Mesenchymal stem cell (in vitro differentiated cells and primary cell): ENCODE data around the gene ZBTB14. TPM values are rescaled to one million over a fixed set of nuclear protein-coding genes. Genes with fewer than 3 reads are reported as not detected.

Experiments
- DNase-seq: peaks from one replicate; pipeline ENCODE4 v3.0.0-alpha.2; 2013
- H2AFZ ChIP-seq: one replicate; pipeline ENCODE4 v1.6.1; 2013; ENCODE audit warnings: low read depth, mild to moderate bottlenecking, control low read depth, inconsistent platforms, low read length, moderate library complexity
- H2AK5ac ChIP-seq: 2 replicates; pipeline ENCODE4 v1.6.1; 2013; ENCODE audit warnings: low read length, moderate library complexity, mild to moderate bottlenecking, inconsistent platforms; ENCODE audit not compliant: severe bottlenecking
- H2BK120ac ChIP-seq: one replicate; pipeline ENCODE4 v1.6.1; 2013; ENCODE audit warnings: low read depth, mild to moderate bottlenecking, inconsistent platforms, low read length, moderate library complexity
- H2BK12ac ChIP-seq, 2 experiments: one replicate each; pipeline ENCODE4 v1.6.1; 2013; ENCODE audit warnings: inconsistent platforms in 2 of 2, low read length in 2 of 2, mild to moderate bottlenecking in 2 of 2, moderate library complexity in 2 of 2, control low read depth in 1 of 2
- H2BK15ac ChIP-seq: one replicate; pipeline ENCODE4 v1.6.1; 2013; ENCODE audit warnings: mild to moderate bottlenecking, low read depth, inconsistent platforms; ENCODE audit not compliant: poor library complexity, severe bottlenecking
- H2BK5ac ChIP-seq: 2 replicates; pipeline ENCODE4 v1.6.1; 2013; ENCODE audit warnings: low read depth, mild to moderate bottlenecking, low read length, control low read depth, inconsistent platforms; ENCODE audit not compliant: poor library complexity, severe bottlenecking
- H3K14ac ChIP-seq, 2 experiments: one replicate each; pipeline ENCODE4 v1.6.1; 2013; ENCODE audit warnings: inconsistent platforms in 2 of 2, low read length in 2 of 2, control low read depth in 1 of 2, mild to moderate bottlenecking in 1 of 2, moderate library complexity in 1 of 2
- H3K18ac ChIP-seq, 2 experiments: one replicate each; pipeline ENCODE4 v1.6.1; 2013; ENCODE audit warnings: inconsistent platforms in 2 of 2, low read length in 2 of 2, control low read depth in 1 of 2, low read depth in 1 of 2, mild to moderate bottlenecking in 1 of 2
- H3K23ac ChIP-seq, 2 experiments: one replicate each; pipeline ENCODE4 v1.6.1; 2013; ENCODE audit warnings: inconsistent platforms in 2 of 2, low read length in 2 of 2, mild to moderate bottlenecking in 2 of 2, moderate library complexity in 2 of 2, control low read depth in 1 of 2
- H3K27ac ChIP-seq: 2 replicates; pipeline ENCODE4 v1.5.1; 2013; ENCODE audit warnings: mild to moderate bottlenecking, moderate library complexity, low read length, control low read depth, inconsistent platforms; ENCODE audit not compliant: poor library complexity, severe bottlenecking
- H3K27me3 ChIP-seq, 2 experiments: 2 replicates each; pipeline versions ENCODE4 v1.6.1 to v1.7.0; 2013; ENCODE audit warnings: low read length in 2 of 2, mild to moderate bottlenecking in 2 of 2, moderate library complexity in 2 of 2, control low read depth in 1 of 2, inconsistent platforms in 1 of 2; ENCODE audit not compliant: control insufficient read depth in 1 of 2, insufficient read depth in 1 of 2
- H3K36me3 ChIP-seq, 2 experiments: 2 replicates each; pipeline versions ENCODE4 v1.6.1 to v1.7.0; 2013; ENCODE audit warnings: low read length in 2 of 2, control low read depth in 1 of 2, inconsistent platforms in 1 of 2, low read depth in 1 of 2, mild to moderate bottlenecking in 1 of 2; ENCODE audit not compliant: insufficient read depth in 2 of 2, control insufficient read depth in 1 of 2
- H3K4ac ChIP-seq, 2 experiments: one replicate each; pipeline ENCODE4 v1.6.1; 2013; ENCODE audit warnings: inconsistent platforms in 2 of 2, low read length in 2 of 2, mild to moderate bottlenecking in 2 of 2, moderate library complexity in 2 of 2, control low read depth in 1 of 2, low read depth in 1 of 2
- H3K4me1 ChIP-seq: 2 replicates; pipeline ENCODE4 v1.6.1; 2013; ENCODE audit warnings: low read depth, low read length, control low read depth; ENCODE audit not compliant: control insufficient read depth, insufficient read depth
- H3K4me2 ChIP-seq: 2 replicates; pipeline ENCODE4 v1.6.1; 2013; ENCODE audit warnings: low read length, mild to moderate bottlenecking, inconsistent platforms; ENCODE audit not compliant: poor library complexity, severe bottlenecking
- H3K4me3 ChIP-seq, 2 experiments: 2 replicates each; pipeline versions ENCODE4 v1.5.1 to v1.7.0; 2013; ENCODE audit warnings: low read length in 2 of 2, mild to moderate bottlenecking in 2 of 2, control low read depth in 1 of 2, low read depth in 1 of 2; ENCODE audit not compliant: insufficient read depth in 1 of 2
- H3K79me1 ChIP-seq: replicated peaks from 2 replicates; pipeline ENCODE4 v1.6.1; 2013; ENCODE audit warnings: mild to moderate bottlenecking, control low read depth, low read length, inconsistent platforms; ENCODE audit not compliant: poor library complexity, severe bottlenecking
- H3K9ac ChIP-seq: 2 replicates; pipeline ENCODE4 v1.7.0; 2013; ENCODE audit warnings: mild to moderate bottlenecking, low read length, moderate library complexity
- H3K9me3 ChIP-seq: 2 replicates; pipeline ENCODE4 v1.7.0; 2013; ENCODE audit warnings: mild to moderate bottlenecking, low read length; ENCODE audit not compliant: control insufficient read depth
- H4K8ac ChIP-seq: one replicate; pipeline ENCODE4 v1.6.1; 2013; ENCODE audit warnings: inconsistent platforms, mild to moderate bottlenecking, low read length, moderate library complexity
- H4K91ac ChIP-seq: one replicate; pipeline ENCODE4 v1.6.1; 2013; ENCODE audit warnings: mild to moderate bottlenecking, low read length, inconsistent platforms
- WGBS: methylation state at CpG from one replicate; pipeline ENCODE4 v1.1.7; 2013; ENCODE audit warnings: mixed read lengths; 5-methylcytosine and 5-hydroxymethylcytosine counted together
- polyA plus RNA-seq, 2 experiments: library from polyadenylated mRNA; stranded (reverse); fragments of 200-250 nt; gene quantifications; one replicate each; pipeline ENCODE4 v1.2.3, GENCODE V29; 2013

Gene ZBTB14, protein sequence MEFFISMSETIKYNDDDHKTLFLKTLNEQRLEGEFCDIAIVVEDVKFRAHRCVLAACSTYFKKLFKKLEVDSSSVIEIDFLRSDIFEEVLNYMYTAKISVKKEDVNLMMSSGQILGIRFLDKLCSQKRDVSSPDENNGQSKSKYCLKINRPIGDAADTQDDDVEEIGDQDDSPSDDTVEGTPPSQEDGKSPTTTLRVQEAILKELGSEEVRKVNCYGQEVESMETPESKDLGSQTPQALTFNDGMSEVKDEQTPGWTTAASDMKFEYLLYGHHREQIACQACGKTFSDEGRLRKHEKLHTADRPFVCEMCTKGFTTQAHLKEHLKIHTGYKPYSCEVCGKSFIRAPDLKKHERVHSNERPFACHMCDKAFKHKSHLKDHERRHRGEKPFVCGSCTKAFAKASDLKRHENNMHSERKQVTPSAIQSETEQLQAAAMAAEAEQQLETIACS
- polyA plus RNA-seq (2013, experiment 1 of 2): 5.3 TPM
- 6.4 TPM for polyA plus RNA-seq (2013, experiment 2 of 2)

- peak; percentile 65 for DNase-seq
- peak within 1 kb of the TSS; percentile 94 for H2BK120ac ChIP-seq
- H3K4ac ChIP-seq: peak within 1 kb of the TSS; percentile 94 to 98
- peak within 1 kb of the TSS; percentile 98 for H3K4me2 ChIP-seq
- peak within 1 kb of the TSS; percentile 82 for H2BK15ac ChIP-seq
- H2AK5ac ChIP-seq: no peak within 1 kb of the TSS
- H3K4me3 ChIP-seq: peak within 1 kb of the TSS; percentile 95 to 97
- peak within 1 kb of the TSS; percentile 97 for H4K91ac ChIP-seq
- H3K23ac ChIP-seq: peak within 1 kb of the TSS in 1 of 2 experiments; percentile 98
- WGBS: under 1% methylated on average over 24 of the region's 116 CpGs
- H3K9me3 ChIP-seq: no peaks in the 10 kb centered on the region
- peak within 1 kb of the TSS; percentile 97 for H4K8ac ChIP-seq
- H3K9ac ChIP-seq: peak within 1 kb of the TSS; percentile 95
- peak within 1 kb of the TSS; percentile 98 for H2AFZ ChIP-seq
- H3K27ac ChIP-seq: peak within 1 kb of the TSS; percentile 97
- H3K18ac ChIP-seq: peak within 1 kb of the TSS; percentile 96 to 100
- H2BK12ac ChIP-seq: peak within 1 kb of the TSS; percentile 30 to 63
- H3K79me1 ChIP-seq: peaks cover 19% of the 10 kb centered on the region
- H3K27me3 ChIP-seq: no peaks in the 10 kb centered on the region
- H3K14ac ChIP-seq: peak within 1 kb of the TSS in 1 of 2 experiments; percentile 99
- H2BK5ac ChIP-seq: peak within 1 kb of the TSS; percentile 85
- peaks cover 3% of the 10 kb centered on the region for H3K4me1 ChIP-seq
- H3K36me3 ChIP-seq: peaks cover 11 to 25% of the 10 kb centered on the region in 2 experiments
Observed at GRCh38 chr18:5295231-5295920, at the start of gene ZBTB14. Gene ZBTB14, minus strand, starts transcription at chr18:5295726. Its CDS starts 2,480 bp downstream, at chr18:5293246.

DNA sequence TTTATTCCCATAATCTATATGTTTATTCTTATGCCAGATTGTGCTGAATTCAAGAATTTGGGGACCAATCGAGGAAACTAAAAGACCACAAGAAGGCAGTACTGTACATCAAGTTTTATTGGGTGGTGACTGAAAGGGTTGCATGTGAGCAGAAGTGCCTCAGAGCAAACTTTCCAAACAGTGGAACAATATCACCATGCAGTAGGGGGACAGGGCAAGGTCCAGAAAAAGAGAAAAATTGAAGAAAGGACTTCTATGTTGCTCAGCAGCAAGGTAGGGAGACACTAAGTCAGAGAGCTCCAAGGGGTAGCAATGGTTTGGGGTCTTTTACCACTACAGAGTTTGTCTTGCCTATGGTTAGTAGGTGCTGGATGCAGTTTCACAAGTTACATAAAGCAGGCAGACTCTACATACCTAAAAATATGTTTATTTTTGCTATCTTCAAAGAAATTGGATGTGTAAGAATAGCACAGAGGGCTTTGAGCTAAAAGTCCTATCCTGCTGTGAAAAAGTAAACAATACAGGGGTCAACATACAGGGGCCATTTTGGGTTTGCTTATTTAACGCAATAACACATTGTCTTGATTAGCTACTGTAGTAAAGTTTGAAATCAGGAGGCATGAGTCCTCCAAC lies 43.8 kb upstream of the ZBTB14 start:
- DNase-seq: no peak
- no peak overlapping the region for H3K9ac ChIP-seq
- no peak overlapping the region for H2AFZ ChIP-seq
- H3K23ac ChIP-seq: no peak overlapping the region
- H3K4me2 ChIP-seq: no peak overlapping the region
- no peak overlapping the region for H2BK12ac ChIP-seq
- H3K4me3 ChIP-seq: no peak overlapping the region
- WGBS: 67% methylated on average over 1 of the region's 2 CpGs
- no peak overlapping the region for H4K8ac ChIP-seq
- no peak overlapping the region for H4K91ac ChIP-seq
- no peak overlapping the region for H3K18ac ChIP-seq
- H2BK120ac ChIP-seq: no peak overlapping the region
- H3K27ac ChIP-seq: no peak overlapping the region
- H3K14ac ChIP-seq: no peak overlapping the region
- H2AK5ac ChIP-seq: no peak overlapping the region
- H3K9me3 ChIP-seq: no peaks in the 10 kb centered on the region
- H3K27me3 ChIP-seq: no peaks in the 10 kb centered on the region
- no peaks in the 10 kb centered on the region for H3K4me1 ChIP-seq
- H2BK5ac ChIP-seq: no peak overlapping the region
- no peak overlapping the region for H2BK15ac ChIP-seq
- no peaks in the 10 kb centered on the region for H3K36me3 ChIP-seq
- no peak overlapping the region for H3K4ac ChIP-seq
- no peaks in the 10 kb centered on the region for H3K79me1 ChIP-seq

- no peak overlapping the region for H2AK5ac ChIP-seq
- 40% methylated on average over 5 of the region's 6 CpGs for WGBS
- no peak overlapping the region for H3K23ac ChIP-seq
- no peak overlapping the region for H4K91ac ChIP-seq
- H3K18ac ChIP-seq: no peak overlapping the region
- no peak overlapping the region for H2BK12ac ChIP-seq
- H3K9me3 ChIP-seq: no peaks in the 10 kb centered on the region
- no peak overlapping the region for H3K4me3 ChIP-seq
- no peaks in the 10 kb centered on the region for H3K79me1 ChIP-seq
- H4K8ac ChIP-seq: no peak overlapping the region
- no peak overlapping the region for H3K4ac ChIP-seq
- no peak overlapping the region for H2AFZ ChIP-seq
- no peak overlapping the region for H2BK5ac ChIP-seq
- no peak overlapping the region for H3K27ac ChIP-seq
- H2BK120ac ChIP-seq: no peak overlapping the region
- H3K36me3 ChIP-seq: no peaks in the 10 kb centered on the region
- H2BK15ac ChIP-seq: no peak overlapping the region
- DNase-seq: no peak
- H3K9ac ChIP-seq: no peak overlapping the region
- H3K27me3 ChIP-seq: no peaks in the 10 kb centered on the region
- no peaks in the 10 kb centered on the region for H3K4me1 ChIP-seq
- H3K4me2 ChIP-seq: no peak overlapping the region
- H3K14ac ChIP-seq: no peak overlapping the region
Observed at GRCh38 chr18:5334456-5335075, 39.0 kb upstream of the ZBTB14 start.
